MV-4-11 (cell line): ENCODE data around the gene IWS1.
"Not testable (repeated sequence)": the region's sequence is repeated elsewhere in the genome, so short reads cannot be mapped to it uniquely, and the experiment has no call there.

ENCODE experiments used
- DNase-seq: peaks from one replicate; lab custom pipeline; 2025; lab: John Stamatoyannopoulos, UW

Gene IWS1

GRCh38 chr2:127560931-127561280, 34.6 kb upstream of the IWS1 start:
- DNase-seq: no peak

GRCh38 chr2:127560201-127560930, 34.1 kb upstream of the IWS1 start:
- DNase-seq: peak; percentile 14

GRCh38 chr2:127559454-127559853, 33.2 kb upstream of the IWS1 start:
- DNase-seq: no peak

DNA sequence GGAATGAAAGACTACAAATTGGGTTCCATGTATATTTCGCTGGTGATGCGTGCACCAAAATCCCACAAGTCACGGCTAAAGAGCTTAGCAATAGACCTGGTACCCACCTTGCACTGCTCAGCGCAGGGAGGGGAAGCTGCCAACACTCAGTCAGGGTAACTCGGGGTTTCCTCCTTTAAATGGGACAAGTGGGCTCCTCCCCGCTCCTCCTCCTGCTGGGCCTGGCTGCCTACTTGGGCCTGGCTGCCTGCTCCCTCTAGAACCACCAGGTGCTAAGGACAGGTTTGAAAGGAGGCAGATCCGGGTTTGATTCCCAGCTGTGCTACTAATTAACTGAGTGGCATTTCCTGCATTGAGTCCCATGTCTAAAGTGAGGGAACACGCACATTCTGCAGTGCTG, 32.6 kb upstream of the IWS1 start:
- DNase-seq: no peak

- no peak for DNase-seq
These were observed 26.6 kb upstream of the IWS1 start for GRCh38 chr2:127552846-127553245.

DNA sequence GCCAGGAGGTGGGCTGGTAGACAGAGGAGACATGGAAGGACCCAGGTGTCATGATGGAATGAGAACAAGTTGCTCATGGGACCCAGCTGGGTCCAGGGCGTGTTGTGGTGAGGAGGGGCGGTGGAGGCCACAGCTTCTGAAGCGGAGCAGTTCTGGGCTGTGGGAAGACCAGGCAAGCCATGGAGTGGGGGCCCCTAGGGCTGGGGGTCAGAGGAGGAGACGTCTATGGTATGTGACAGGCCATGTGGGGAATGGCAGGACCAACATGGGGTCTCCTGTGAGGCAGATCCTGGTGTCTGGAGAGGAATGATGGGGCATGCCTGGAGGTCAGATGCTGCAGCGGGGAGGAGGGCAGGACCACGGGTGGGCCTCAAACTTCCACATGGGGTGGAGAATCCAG, 26.0 kb upstream of the IWS1 start:
- no peak for DNase-seq

DNA sequence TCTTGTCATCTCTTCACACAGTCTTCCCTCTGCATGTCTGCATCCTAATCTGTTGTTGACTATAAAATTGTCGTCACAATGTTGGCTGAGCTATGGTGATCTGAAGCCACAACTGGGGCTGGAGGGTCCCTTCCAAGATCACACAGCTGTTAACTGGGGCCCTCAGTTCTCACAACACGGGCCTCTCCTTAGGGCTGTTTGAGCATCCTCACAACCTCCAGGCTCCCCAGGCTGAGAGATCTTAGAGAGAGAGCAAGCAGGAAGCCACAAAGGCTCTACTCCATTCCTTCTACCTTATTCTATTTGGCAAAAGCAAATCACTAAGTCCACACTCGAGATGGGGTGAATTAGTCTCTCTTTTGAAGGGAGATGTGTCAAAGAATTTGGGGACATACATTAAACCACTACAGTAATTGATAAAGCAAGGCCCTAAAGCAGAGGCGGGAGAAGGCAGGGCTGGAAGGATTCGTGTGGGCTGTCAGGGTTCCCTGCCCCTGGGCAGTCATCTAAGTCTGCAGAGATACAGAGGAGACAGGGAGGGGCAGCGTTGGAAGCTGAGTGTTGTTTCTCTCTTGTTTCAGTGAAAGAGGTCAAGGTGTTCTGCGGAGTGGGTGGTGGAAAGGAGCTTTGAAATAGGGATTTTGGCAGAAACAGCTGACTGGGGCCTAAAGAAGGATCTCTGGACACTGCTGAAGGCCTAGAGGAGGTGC, 25.1 kb upstream of the IWS1 start:
- DNase-seq: no peak

DNA sequence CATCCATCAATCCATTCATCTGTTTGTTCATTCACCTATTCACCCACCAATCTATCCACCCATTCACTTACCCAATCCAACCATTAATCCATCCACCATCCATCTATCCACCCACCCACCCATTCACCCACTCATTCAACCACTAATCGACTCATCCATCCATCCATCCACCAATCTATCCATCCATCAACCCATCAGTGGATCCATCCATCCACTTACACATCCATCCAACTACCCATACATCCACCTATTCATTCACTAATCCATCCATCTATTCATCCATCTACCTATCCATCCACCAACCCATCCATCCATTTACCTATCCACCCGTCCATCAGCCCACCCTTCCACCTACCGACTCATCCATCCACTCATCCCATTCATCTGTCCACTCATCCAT, 20.5 kb upstream of the IWS1 start:
- DNase-seq: no peak

DNA sequence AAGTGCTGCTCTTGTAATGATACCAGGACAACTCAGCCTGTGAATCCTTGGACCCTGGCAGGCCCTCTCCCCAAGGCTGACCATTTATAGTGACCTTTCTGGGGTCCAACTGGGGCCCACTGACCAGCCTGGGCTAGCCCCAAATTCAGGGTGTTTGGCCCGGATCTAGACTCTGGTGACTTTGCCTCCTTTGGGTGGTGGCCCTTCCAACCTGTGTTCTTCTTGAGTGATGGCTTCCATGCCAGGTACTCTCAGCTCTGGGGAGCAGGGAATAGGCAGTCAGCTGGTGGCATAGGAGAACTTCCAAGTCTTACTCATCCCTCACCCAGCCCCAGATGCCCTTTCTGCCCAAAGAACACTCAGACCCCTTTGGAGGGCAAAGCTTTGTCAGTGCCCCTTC, 19.5 kb upstream of the IWS1 start:
- no peak for DNase-seq

DNA sequence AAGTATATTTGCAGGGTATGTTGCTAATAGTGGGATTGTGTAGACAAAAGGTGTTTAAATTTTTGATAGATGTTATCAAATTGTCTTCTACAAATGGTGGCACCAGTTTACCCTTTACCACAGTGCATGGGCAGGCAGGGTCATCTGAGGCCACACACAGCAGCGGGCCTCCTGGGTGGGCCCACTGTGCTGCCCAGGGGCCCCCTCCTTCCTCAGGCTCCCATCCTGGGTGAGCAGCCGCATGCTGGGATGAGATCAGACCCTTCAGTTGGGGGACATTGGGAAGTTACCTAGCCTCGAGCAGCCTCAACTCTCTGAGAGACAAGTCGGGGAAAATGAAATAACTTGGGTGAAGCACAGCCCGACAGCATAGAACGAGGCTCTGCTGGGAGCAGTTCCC, 18.9 kb upstream of the IWS1 start:
- DNase-seq: no peak

DNA sequence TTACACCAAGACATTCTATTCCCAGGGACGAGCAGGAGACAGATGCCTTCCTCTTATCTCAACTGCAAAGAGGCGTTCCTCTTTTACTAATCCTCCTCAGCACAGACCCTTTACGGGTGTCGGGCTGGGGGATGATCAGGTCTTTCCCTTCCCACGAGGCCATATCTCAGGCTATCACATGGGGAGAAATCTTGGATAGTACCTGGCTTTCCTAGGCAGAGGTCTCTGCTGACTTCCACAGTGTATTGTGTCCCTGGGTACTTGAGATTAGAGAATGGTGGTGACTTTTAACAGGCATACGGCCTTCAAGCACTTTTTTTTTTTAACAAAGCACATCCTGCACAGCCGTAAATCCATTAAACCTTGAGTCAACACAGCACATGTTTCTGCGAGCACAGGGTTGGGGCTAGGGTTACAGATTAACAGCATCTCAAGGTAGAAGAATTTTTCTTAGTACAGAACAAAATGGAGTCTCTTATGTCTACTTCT, 16.8 kb upstream of the IWS1 start:
- DNase-seq: not testable (repeated sequence)

DNA sequence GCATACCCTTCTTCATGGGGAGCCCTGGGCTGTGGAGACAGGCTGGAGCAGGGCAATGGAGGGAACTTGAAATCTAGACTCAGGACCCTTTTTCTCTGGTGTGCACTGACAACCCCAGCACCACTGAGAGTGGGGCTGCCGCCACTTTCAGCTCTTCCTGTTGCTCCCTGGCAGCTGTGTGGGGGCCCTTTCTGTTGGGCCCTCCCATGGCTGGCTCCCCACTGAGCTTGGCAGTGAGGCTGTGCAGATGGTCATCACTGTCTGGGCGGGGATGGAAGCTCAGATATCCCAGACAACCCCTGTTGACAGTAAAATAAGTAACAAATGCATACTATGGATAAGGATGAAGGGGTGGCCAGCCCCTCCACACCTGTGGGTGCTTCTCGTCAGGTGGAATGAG, 15.9 kb upstream of the IWS1 start:
- no peak for DNase-seq

- no peak for DNase-seq
These were observed 15.5 kb upstream of the IWS1 start for GRCh38 chr2:127541809-127542208.

DNA sequence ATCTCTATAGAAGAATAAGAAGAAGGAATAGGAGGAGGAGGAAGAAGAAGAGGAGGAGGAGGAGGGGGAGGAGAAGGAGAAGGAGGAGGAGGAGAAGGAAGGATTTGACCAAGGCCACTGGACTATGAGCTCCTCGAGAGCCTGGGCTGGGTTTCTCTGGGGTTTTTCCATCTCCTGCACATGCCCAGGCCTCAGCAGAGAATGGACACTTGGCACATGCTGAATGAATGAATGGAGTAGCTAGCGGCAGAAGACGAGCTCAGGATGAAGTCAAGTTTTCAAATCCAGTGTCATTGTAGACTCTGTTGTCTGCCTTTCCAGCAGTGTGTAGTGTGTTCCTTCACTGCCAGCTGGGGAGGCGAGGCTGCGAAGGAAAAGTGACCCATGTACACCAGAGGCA, 11.4 kb upstream of the IWS1 start:
- no peak for DNase-seq

- peak; percentile 11 for DNase-seq
These were observed 10.6 kb upstream of the IWS1 start for GRCh38 chr2:127536707-127537541.

DNA sequence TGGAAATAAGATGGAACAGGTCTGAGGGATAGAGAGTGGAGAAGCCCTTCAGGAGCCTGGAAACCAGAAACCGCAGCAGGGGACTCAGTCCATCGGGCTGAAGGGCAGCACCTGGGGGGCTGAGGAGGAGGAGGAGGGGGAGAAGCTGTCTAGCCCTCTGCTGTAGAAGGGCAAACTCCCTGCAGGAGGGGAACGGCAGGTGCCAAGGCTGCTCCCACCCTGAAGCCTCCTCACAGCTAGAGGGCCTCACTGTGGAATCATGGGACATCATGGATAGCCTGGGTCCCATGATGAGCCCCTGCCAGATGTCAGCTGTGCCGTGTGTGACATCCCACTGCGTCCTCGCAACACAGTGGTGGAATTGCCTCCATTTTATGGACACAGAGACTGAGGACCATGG, 9.6 kb upstream of the IWS1 start:
- DNase-seq: no peak

DNA sequence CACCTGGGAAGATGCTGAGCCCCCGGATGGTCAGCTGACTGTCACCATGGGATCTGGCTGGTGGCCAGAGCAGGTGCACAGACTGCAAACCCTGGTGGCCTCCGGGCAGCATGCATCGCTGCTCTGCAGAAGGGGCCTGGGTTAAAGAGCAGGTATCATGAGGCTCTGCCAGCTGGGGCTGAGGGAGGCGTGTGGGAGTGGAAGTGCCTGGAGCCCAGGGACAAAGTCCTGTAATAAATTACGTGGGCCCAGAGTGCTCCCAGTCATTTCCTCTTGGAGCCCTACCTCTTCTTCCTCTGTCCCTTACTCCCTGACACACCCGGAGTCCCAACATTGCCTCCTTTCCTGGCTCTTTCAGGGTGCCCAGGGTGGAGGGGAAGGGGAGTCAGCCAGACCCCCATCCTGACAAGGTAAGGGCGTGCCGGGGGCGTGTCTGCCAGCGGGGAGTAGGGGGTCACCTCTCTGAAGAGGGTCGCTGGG, 9.2 kb upstream of the IWS1 start, which contains the start of gene MYO7B:
MYO7B (plus strand) TSS at position 262 of the 480 bp plus-strand sequence. CDS start 24,040 bp downstream, outside the sequence.
- DNase-seq: no peak

GRCh38 chr2:127532296-127532695, 6.0 kb upstream of the IWS1 start:
- no peak for DNase-seq

DNA sequence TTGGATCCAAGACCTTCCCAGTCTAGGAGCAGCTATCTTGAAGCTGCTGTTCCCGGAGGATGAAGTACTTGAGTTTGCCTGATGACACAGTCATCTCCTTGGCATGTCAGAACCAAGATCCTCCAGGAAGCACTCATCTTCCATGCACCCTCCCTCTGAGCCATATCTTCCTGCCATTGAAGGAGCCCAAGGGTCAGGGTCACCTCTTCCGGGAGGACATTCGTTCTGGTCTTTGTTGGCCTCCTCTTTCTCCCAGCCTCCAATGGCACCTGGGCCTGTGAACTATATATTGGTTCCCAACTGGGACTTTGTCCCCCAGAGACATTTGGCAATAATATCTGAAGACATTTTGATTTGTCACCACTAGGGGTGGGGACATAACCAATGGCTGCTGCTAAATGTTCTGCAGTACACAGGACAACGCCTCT, 4.9 kb upstream of the IWS1 start:
- DNase-seq: no peak

GRCh38 chr2:127530245-127531140, 4.2 kb upstream of the IWS1 start:
- DNase-seq: no peak

DNA sequence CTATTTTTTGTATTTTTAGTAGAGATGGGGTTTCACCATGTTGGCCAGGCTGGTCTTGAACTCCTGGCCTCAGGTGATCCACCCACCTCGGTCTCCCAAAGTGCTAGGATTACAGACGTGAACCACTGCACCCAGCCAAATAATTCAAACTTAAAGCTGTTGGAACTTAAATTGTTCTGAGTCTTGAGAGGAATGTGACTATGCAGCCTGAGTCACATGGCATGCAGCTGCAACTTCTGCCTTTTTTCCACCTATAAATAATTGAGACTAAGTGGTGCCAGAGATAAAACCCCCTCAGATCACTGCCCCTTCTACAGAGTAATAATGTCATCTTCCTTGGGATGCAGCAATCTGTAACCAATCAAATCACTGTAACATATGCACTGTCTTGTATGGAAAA, 3.1 kb upstream of the IWS1 start:
- not testable (repeated sequence) for DNase-seq
